ENCODE data around the gene MPPED1.

Gene MPPED1

DNA sequence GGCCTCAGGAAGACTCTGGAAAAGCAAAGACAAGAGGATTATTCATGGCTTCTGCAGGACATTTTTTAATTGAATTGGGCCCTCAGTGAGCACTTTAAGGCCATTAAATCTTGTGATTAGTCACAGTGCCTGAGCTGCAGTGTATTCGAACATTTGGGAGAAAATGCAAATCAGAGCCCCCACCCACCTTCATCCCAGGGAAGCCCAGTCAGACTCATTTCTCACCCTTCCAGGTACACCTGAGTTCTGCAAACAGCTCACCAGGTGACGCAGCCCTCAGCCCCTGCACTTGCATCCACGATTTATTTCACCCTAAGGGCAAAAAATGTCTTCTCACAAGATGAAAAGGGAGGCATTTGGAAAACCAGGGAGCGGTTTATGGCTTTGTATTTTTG lies 128.7 kb downstream of the MPPED1 start:
- TF ChIP-seq, protein P1, sequence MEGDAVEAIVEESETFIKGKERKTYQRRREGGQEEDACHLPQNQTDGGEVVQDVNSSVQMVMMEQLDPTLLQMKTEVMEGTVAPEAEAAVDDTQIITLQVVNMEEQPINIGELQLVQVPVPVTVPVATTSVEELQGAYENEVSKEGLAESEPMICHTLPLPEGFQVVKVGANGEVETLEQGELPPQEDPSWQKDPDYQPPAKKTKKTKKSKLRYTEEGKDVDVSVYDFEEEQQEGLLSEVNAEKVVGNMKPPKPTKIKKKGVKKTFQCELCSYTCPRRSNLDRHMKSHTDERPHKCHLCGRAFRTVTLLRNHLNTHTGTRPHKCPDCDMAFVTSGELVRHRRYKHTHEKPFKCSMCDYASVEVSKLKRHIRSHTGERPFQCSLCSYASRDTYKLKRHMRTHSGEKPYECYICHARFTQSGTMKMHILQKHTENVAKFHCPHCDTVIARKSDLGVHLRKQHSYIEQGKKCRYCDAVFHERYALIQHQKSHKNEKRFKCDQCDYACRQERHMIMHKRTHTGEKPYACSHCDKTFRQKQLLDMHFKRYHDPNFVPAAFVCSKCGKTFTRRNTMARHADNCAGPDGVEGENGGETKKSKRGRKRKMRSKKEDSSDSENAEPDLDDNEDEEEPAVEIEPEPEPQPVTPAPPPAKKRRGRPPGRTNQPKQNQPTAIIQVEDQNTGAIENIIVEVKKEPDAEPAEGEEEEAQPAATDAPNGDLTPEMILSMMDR (conservative IDR thresholded peaks at IDR 0.05; ENCODE audit: control insufficient read depth, insufficient read depth, low read depth, low read length) = no peak
- DNase-seq (ENCODE audit: low read depth) = no peak
- no peak overlapping the region for H3K4me3 ChIP-seq (ENCODE audit: control insufficient read depth, low read depth, low read length)

DNA sequence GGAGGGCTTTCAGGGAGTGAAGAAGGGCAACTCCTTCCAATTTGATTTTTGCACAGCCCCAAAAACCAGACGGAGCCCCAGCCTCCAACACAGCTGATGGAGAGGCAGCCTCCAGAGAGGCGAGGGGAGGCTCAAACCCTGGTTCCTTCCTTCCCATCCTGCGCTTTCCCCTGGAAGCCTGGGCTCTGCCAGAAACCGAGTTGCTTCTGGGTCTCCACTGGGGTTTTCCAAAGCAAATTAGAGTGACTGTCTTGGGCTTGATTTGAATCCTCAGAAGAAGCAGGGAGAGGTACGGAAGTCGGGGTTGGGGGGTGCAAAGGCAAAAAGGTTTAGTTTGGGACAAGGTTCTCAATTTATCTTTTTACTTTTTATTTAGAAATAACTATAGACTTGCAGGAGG lies 129.2 kb downstream of the MPPED1 start:
- DNase-seq (ENCODE audit: low read depth) = no peak
- H3K4me3 ChIP-seq (ENCODE audit: control insufficient read depth, low read depth, low read length) = no peak overlapping the region
- TF ChIP-seq, protein P1 (conservative IDR thresholded peaks at IDR 0.05; ENCODE audit: control insufficient read depth, insufficient read depth, low read depth, low read length) = no peak

DNA sequence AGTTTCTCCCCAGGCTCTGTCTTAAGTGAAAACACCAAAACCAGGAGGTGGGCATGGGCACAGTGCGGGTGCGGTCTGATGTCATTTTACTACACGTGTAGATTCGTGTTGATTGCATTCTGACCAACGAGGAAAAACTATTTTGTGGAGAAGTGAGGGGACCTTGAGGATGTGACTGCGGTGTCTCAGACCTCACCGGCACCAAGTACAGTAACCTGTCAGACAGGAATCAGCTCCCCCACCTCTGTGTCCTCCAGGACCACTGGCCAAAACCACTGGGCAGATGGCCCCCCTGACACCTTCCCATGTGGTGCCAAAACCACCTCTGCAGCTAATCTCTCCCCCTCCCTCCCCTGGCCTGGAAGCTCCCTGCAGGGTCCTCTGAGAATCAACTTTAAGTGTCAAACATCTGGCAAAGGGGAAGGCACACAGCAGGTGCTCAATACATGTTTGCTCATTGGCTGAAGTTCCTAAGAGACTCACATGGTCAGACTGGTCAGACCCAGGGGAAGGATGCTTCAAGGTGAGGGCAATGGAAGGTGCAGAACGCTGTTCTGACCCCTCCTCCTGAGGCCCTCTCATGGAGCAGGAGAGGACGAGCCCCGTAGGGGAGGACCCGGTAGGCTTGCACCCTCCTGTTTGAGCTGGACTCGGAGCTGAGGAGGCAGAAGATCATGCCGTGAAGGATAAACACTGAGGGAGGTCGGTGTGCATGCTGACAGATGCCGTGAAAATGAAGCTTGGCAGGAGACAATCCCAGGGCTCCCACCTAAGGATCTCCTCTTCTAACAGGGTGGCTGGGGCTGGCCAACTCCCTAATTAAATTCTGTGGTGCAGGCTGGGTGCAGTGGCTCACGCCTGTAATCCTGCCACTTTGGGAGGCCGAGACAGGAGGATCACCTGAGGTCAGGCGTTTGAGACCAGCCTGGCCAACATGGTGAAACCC lies 129.9 kb downstream of the MPPED1 start:
- no peak overlapping the region for H3K4me3 ChIP-seq (ENCODE audit: control insufficient read depth, low read depth, low read length)
- TF ChIP-seq, protein P1 (conservative IDR thresholded peaks at IDR 0.05; ENCODE audit: control insufficient read depth, insufficient read depth, low read depth, low read length) = no peak
- DNase-seq (ENCODE audit: low read depth) = no peak

DNA sequence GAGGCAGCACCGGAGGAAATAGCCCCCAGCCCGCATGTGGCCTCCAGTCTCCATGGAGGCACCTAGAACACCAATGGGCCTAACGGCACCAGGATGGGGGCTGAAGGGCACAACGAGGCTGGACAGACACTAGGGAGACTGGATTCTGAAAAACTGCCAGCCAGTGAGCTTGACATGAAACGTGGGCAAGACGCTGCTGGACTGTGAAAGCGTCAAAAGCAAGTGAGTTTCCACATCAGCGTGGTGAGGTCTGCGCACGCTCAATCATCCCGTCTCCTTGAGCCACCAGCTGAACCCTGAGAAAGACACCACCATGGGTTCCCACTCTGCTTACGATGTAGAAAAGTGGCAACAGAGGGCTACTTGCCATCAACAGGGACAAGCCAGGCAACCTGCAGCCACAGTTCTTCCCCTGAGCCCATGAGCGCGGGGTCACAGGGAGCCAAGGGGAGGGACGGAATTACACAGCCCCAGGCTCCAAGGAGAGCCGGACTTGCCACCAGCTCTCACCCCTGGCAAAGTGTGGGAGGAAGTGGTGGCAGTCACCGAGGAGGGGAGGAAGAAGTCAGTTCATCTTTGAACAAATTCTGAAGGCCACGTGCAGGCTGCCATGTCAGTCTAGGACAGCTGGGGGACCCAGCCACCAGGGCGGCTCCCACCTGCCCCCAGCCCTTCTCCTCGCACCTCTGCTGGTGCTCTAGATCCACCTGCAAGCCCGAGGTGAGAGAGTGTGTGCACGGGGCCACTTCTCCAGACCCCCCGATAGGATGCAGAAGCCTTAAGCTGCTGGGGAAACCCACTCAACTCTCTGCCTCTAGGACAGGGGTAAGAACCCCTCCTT lies 131.1 kb downstream of the MPPED1 start:
- DNase-seq (ENCODE audit: low read depth) = no peak
- TF ChIP-seq, protein P1 (conservative IDR thresholded peaks at IDR 0.05; ENCODE audit: control insufficient read depth, insufficient read depth, low read depth, low read length) = no peak

DNA sequence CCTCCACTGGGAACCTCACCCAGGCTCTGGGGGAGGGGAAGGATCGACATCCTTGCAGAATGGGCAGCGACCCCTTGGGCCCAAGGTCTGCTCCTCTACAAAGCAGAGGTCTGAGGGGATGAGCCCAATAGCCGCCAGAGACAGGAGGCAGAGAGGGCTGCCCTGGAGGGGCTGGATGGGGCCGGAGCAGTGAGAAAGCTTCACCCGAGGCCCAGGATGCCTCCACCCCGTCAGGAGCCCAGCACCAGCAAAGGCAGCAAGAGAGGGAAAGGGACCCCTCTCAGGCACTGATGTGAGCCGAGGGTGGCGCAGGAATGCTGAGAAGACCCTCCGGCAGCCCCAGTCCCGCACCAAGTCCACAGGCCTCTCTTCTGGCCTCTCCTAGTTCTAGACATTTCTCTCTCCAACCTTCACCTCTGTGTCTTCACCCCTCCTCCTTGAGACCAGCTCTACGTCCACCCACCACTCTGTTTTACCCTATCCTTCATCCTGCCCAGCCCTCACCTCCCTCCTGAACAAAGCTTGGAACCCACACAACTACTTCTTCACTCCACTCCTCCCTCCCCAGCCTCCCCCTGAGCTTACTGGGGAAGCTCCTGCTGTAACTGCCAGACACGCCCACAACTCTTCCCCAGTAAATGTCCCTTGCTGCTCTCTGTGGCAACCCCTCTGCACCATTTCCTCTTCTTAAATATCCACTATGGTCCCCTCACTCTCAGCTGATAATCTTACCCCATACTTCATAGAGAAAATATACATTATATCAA lies 131.9 kb downstream of the MPPED1 start:
- DNase-seq (ENCODE audit: low read depth) = no peak
- no peak overlapping the region for H3K4me3 ChIP-seq (ENCODE audit: control insufficient read depth, low read depth, low read length)
- TF ChIP-seq, protein P1 (conservative IDR thresholded peaks at IDR 0.05; ENCODE audit: control insufficient read depth, insufficient read depth, low read depth, low read length) = no peak

More for the DNA sequence above, 131.1 kb downstream of the MPPED1 start:
- no peak overlapping the region for H3K4me3 ChIP-seq (ENCODE audit: control insufficient read depth, low read depth, low read length)

DNA sequence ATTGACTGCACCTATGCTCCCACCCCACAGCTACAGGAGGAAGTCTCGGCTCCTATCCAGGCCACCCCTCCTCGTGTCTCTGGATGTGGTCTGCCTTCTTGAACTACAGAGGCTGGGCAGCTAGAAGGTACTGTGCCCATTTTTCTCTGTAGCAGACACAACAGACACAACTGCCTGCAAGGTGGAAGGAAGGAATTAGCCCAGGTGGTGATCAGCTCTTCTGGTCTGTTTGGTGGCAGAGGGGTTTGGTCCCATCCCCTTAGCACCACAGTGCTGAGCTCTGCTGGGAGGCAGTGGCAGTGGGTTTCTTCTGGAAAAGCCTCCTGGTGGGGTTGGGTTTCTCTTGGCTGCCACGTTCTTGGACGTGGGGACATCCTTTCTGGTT lies 132.5 kb downstream of the MPPED1 start:
- no peak for DNase-seq (ENCODE audit: low read depth)
- H3K4me3 ChIP-seq (ENCODE audit: control insufficient read depth, low read depth, low read length) = no peak overlapping the region
- TF ChIP-seq, protein P1 (conservative IDR thresholded peaks at IDR 0.05; ENCODE audit: control insufficient read depth, insufficient read depth, low read depth, low read length) = no peak

Measured in fibroblast of mammary gland (primary cell).